Hematopoietic multipotent progenitor cell treated with erythropoietin and hydrocortisone succinate and interleukin-3 and kit ligand, for 15 days (in vitro differentiated cells): ENCODE data around the gene CWC27.
"Not testable (repeated sequence)": the region's sequence is repeated elsewhere in the genome, so short reads cannot be mapped to it uniquely, and the experiment has no call there.

Experiments used
- DNase-seq: peaks from one replicate; pipeline ENCODE4 v3.0.0-alpha.2; 2015; ENCODE audit warnings: low spot score

CWC27 gene

DNA sequence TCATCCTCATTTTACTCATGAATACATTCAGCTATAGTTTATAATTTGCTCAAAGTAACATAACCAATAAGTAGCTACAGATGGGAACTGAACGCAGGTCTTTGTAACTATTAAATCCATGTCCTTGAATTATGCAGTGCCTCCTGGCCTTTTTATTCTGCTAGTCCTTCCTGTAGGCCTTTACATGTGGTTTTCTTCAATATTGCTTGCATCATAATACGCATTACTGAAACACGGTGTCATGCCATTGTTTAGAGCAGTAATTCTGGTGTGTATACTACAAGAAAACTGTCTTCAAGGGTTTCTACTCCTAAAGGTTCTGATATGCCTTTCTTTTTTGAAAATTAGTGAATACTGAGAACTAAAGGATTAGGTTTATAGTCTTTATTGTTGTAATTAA is 20.7 kb downstream of the CWC27 start:
- no peak for DNase-seq

DNA sequence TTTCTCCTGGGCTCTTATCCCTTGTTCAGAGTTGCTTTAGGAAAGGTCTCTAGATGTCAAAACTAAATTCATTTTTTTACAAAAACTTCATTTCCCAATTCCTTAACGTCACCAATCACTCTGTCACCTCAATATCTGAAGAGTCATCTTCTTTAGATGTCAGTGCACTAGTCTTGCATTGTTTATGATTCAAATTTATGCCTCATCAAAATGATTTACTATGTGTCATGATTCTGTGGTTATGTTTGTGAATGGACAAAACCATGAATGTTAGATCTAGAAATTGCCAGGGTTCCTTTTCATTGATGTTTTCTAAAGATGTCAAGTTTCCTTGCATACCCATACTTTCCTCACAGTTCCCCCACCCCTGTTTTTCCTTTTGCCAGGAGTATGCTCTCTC is 21.5 kb downstream of the CWC27 start:
- DNase-seq: no peak

GRCh38 chr5:64792469-64792868 is 23.7 kb downstream of the CWC27 start:
- no peak for DNase-seq

DNA sequence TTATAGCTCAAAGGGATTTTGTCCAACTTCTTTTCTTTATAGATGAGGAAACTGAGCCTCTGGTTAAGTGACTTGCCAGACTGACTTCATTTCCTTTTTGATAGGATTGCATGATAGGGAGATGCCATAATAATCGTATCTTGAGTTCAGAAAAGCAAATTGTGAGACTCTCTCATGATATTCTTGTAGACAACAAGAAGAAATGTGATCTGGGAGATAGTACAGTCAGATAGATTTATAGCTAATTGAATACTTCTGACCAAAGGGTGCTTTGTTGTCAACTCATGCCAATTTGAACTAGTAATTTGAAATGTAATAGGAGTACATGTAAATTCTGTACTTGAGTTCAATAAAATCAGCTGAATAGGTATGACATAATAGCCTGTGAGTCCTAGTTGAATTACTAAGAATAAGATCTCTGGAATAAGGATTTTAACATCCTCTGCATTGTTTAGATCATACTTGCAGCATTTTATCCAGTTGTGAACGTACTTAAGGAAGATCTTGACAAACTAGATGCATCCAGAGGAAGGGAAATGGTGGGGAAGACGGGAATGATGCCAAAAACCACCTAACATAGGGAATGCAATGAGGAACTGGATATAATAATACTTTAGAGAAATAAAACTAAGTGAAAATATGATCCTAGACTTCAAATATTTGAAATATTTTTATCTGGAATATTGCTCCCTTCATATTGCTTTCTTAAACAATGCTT is 25.5 kb downstream of the CWC27 start:
- no peak for DNase-seq

GRCh38 chr5:64796301-64796700 is 27.6 kb downstream of the CWC27 start:
- no peak for DNase-seq

GRCh38 chr5:64800926-64801325 is 32.2 kb downstream of the CWC27 start:
- DNase-seq: no peak

- no peak for DNase-seq
Observed at GRCh38 chr5:64806537-64806936, 37.8 kb downstream of the CWC27 start.

GRCh38 chr5:64807520-64807919 is 38.8 kb downstream of the CWC27 start:
- no peak for DNase-seq

DNA sequence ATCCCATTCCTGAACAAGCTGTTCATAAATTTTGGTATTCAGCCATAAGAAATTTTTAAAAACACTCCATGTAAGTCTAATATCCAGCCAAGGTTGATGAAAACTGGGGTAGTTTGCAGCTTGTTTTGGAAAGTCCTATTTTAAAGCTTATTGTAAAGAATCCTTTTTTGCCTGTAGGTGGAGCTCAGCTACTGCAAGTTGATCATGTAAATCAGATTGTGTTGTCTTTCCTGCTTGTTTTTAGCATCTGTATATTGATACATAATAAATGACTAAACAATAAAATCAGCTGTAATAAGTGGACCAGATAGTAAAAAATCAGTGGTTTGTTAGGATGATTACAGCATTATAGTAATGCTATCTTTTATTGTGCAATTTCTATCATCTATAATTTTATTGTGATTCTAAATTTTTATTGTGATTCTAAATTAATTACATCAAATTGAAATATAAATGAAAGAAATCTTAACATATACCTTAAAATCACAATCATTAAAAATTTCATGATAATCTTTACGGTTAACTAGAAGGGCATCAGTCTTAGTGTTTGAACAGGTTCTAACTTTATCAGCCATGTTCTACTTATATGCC is 42.4 kb downstream of the CWC27 start:
- DNase-seq: peak; percentile 52

GRCh38 chr5:64814073-64814472 is 45.3 kb downstream of the CWC27 start:
- DNase-seq: no peak

DNA sequence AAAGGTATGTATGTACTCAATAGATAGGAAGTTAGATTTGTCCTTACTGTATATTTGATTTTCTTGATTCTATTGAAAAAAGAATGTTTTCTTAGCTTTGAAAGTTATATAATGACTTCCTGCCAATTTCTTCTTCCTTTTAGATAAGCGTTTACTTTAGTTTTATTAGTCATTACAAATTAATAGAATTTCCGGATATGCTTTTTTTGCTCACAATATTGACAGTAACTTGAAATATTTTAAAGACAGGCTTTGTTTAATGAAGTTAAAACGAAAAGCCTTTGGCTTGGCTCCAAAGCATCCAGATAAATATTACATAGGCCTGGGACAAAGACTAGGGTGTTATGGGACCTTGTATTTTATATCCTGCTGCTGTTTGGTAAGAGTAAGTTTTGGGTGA is 49.5 kb downstream of the CWC27 start:
- no peak for DNase-seq

- DNase-seq: not testable (repeated sequence)
Observed at GRCh38 chr5:64819345-64819744, 50.6 kb downstream of the CWC27 start.

DNA sequence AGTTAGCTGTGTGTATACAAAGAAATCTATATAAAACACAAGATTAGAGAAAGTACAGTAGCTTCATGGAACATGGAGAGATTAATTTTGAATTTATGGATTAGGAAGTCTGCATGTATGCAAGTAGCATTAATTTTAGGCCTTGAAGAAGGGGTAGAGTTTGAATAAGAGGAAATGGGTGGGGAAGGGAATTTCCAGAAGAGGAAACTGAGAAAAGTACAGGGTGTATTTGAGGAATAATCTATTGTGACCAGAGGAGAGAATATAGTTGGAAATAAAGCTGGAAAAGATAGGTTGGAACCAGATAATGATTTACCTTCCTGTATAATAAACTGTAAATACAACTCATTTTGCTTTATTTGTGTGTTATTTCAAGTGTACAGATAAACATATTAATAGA is 53.6 kb downstream of the CWC27 start:
- DNase-seq: no peak

DNA sequence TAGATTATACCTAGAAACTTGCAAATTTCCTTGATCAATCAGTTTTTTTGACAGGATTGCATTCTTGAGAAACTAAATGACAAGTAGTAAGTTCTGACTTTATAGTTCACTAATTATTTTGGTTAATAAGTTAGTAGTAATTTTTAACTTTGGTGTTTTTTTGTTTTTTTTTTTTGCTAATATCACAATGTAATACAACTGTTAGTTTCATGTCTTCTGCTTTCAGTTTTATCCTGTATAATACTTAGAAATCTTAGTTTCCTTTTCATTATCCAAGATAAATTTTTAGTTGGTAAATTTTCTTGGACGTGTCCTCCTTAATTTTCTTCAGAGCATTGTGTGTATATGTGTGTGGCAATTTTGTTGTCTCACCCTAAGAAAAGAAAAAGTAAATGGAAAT is 57.8 kb downstream of the CWC27 start:
- no peak for DNase-seq

DNA sequence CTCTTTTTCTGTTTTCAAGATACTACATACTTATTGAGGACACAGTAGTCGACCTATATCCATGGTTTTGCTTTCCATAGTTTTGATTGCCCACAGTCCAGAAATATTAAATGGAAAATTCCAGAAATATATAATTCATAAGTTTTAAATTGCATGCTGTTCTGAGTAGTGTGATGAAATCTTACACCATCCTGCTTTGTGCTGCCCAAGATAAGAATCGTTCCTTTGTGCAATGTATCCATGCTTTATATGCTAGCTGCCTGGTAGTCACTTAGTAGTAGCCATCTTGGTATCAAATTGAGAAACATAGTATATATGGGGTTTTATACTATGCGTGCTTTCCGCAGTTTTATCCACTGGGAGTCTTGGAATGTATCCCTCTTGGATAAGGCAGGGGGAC is 59.0 kb downstream of the CWC27 start:
- DNase-seq: no peak

- not testable (repeated sequence) for DNase-seq
Observed at GRCh38 chr5:64830650-64831049, 61.9 kb downstream of the CWC27 start.

DNA sequence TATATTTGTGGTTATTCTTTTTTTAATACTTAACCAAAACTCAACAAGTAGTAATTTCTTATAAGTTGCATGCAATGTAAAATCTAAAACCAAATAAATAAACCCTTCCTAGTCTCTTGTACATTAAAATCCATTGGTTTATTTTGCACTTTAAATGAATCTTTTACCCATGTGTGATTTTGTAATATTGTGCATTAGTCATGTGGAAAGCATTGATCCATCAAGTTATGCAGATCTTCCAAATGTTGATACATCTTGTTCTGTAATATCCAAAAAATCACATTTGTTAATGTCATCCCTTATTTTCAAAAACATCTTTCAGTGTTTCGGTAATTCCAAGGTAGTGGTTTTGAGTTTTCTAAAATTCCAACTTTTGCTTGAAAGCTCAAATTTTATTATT is 63.3 kb downstream of the CWC27 start:
- no peak for DNase-seq

DNA sequence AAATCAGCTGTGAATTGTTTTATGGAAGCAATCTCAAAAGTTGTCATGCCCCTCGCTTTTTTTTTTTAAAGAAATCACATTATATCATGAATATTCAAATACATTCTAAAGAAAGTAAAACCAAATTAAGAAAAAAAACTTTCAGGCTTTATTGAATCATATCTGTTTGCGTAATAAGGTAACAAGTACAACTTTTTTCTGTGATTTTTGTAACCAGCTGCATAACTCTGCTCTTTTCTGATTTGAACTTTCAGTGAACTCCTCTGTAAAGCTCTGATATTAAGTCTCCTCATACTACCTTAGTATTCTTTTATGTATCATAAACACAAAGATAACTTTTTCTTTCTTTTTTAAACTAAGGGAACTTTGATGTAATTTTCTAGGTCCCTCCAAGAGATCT is 65.3 kb downstream of the CWC27 start:
- no peak for DNase-seq

- no peak for DNase-seq
Observed at GRCh38 chr5:64834611-64835010, 65.9 kb downstream of the CWC27 start.

GRCh38 chr5:64835266-64835665 is 66.5 kb downstream of the CWC27 start:
- DNase-seq: no peak

DNA sequence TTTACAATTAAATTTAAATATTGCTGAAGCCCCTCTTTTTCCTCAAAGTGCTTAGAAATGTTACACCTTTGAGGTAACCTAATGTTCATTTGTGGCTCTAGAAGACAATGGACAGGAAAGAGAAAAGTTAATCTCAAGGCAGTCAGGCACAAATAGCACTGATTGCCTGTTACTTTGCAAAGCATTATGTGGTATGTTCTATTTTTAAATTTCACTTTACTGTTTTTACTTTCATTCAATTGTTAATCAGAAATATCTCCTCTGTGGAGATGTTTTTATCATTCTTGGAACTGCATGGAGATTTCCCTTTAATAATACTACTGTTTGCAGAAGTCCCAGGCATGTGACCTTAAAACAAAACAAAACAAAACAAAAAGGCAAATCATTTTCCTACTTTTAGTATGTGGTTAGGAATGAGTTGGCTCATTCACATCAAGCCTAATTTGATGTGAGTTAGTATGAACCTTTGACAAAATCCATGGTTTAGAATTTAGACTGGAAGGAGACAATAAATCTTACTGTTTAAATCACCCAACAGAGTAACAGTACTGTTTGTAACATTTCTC is 67.5 kb downstream of the CWC27 start:
- DNase-seq: no peak

DNA sequence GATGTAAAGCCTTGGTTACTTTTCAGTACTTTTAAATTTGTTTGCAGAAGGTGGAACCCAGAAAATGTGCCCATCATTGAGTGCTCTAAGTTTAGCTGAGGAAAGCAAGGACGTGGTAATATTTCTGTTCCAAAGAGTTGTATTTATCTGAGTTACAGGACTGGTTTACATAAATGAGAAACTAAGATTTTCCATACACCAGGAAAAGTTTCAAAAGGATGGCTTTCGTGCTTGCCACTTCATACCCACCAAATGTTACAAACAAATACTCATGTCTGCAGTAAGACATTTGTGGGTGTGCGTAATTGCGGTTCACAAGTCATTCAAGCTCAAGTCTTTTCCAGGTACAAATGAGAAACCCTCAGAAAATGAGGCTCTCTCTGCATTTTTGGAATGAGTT is 68.1 kb downstream of the CWC27 start:
- DNase-seq: no peak

- DNase-seq: no peak
Observed at GRCh38 chr5:64838376-64838775, 69.6 kb downstream of the CWC27 start.

- DNase-seq: no peak
Observed at GRCh38 chr5:64838803-64839202, 70.1 kb downstream of the CWC27 start.
